ENCODE data around the gene MFSD11. TPM values are rescaled to one million over a fixed set of nuclear protein-coding genes. Genes with fewer than 3 reads are reported as not detected.

MFSD11 gene
- total and polyA plus RNA-seq, 9 donors, result 9.6 to 26.2 (median 19.6) TPM

- Histone ChIP-seq H3K36me3 (no peaks in the 10 kb centered on the region), H3K4me1 (ENCODE audit: insufficient read depth) (no peaks in the 10 kb centered on the region), H3K9me3 (no peaks in the 10 kb centered on the region), H3K27ac (no peak overlapping the region), H3K4me3 (no peak overlapping the region), H3K27me3 (no peaks in the 10 kb centered on the region)
- DNase-seq, result no peak
- WGBS, 3 donors, result 70 to 84% (median 77%) methylated on average over 3 of the region's 3 CpGs
- intact Hi-C loops (cut with DNase I), result no loop called here
- TF ChIP-seq POLR2A (IDR thresholded peaks at IDR 0.05) (no peak), CTCF (IDR thresholded peaks at IDR 0.05) (no peak), EP300 (IDR thresholded peaks at IDR 0.05) (no peak)
Measured at GRCh38 chr17:76751416-76751993, 13.6 kb downstream of the MFSD11 start.

GRCh38 chr17:76752006-76752405, 14.1 kb downstream of the MFSD11 start:
- no peaks in the 10 kb centered on the region for H3K4me1 ChIP-seq (ENCODE audit: insufficient read depth)
- WGBS, 3 donors, result 84 to 92% (median 91%) methylated on average over 4 of the region's 4 CpGs
- no peaks in the 10 kb centered on the region for H3K9me3 ChIP-seq
- DNase-seq, result no peak
- intact Hi-C loops (cut with DNase I), result no loop called here
- no peaks in the 10 kb centered on the region for H3K36me3 ChIP-seq
- H3K4me3 ChIP-seq, result no peak overlapping the region
- no peak overlapping the region for H3K27ac ChIP-seq
- no peak for TF ChIP-seq EP300 (IDR thresholded peaks at IDR 0.05)
- TF ChIP-seq POLR2A (IDR thresholded peaks at IDR 0.05), result no peak
- TF ChIP-seq CTCF (IDR thresholded peaks at IDR 0.05), result no peak
- no peaks in the 10 kb centered on the region for H3K27me3 ChIP-seq

GRCh38 chr17:76753061-76753961, 15.4 kb downstream of the MFSD11 start:
- no peaks in the 10 kb centered on the region for H3K36me3 ChIP-seq
- no peaks in the 10 kb centered on the region for H3K9me3 ChIP-seq
- no peak for DNase-seq
- no peaks in the 10 kb centered on the region for H3K4me1 ChIP-seq (ENCODE audit: insufficient read depth)
- intact Hi-C loops (cut with DNase I), result no loop called here
- TF ChIP-seq POLR2A (IDR thresholded peaks at IDR 0.05) (no peak), CTCF (IDR thresholded peaks at IDR 0.05) (no peak), EP300 (IDR thresholded peaks at IDR 0.05) (no peak)
- WGBS, 3 donors, result 80 to 90% (median 86%) methylated on average over 12 of the region's 12 CpGs
- H3K27ac ChIP-seq, result no peak overlapping the region
- no peaks in the 10 kb centered on the region for H3K27me3 ChIP-seq
- no peak overlapping the region for H3K4me3 ChIP-seq

GRCh38 chr17:76755285-76755684, 17.4 kb downstream of the MFSD11 start:
- Histone ChIP-seq H3K4me3 (no peak overlapping the region), H3K36me3 (no peaks in the 10 kb centered on the region), H3K27ac (no peak overlapping the region), H3K4me1 (ENCODE audit: insufficient read depth) (no peaks in the 10 kb centered on the region), H3K27me3 (no peaks in the 10 kb centered on the region), H3K9me3 (no peaks in the 10 kb centered on the region)
- WGBS, 3 donors, result 95 to 98% (median 98%) methylated on average over 2 of the region's 2 CpGs
- TF ChIP-seq CTCF (IDR thresholded peaks at IDR 0.05) (no peak), POLR2A (IDR thresholded peaks at IDR 0.05) (no peak), EP300 (IDR thresholded peaks at IDR 0.05) (no peak)
- intact Hi-C loops (cut with DNase I), result loop anchor here in 1 of 4 donors (5.0 kb wide), 1 partner anchor 87 kb away; no protein-coding TSS in a partner anchor
- no peak for DNase-seq
